ENCODE measurements around the gene TMEM169. TPM values are rescaled to one million over a fixed set of nuclear protein-coding genes. Genes with fewer than 3 reads are reported as not detected.

Gene TMEM169
- total RNA-seq, 6 experiments from 2014 or later, result 0.09 to 0.25 (median 0.13) TPM; not detected in 3

- Mint-ChIP-seq H3K9me3 (no peaks in the 10 kb centered on the region), H3K36me3 (ENCODE audit: low read depth) (peaks cover 5% of the 10 kb centered on the region; the same call in 1 of the 2 replicates), H3K27me3 (ENCODE audit: insufficient read depth) (peaks cover 17% of the 10 kb centered on the region), H3K4me3 (no peak overlapping the region), H3K4me1 (ENCODE audit: low read depth) (peaks cover 12% of the 10 kb centered on the region), H3K27ac (no peak overlapping the region)
- DNase-seq, result no peak
- TF ChIP-seq CTCF (IDR thresholded peaks at IDR 0.05), result no peak
These were observed 23.0 kb downstream of the TMEM169 start for GRCh38 chr2:216104691-216105090.

- Mint-ChIP-seq H3K4me1 (ENCODE audit: low read depth) (peaks cover 34% of the 10 kb centered on the region), H3K27ac (no peak overlapping the region), H3K27me3 (ENCODE audit: insufficient read depth) (peaks cover 8% of the 10 kb centered on the region), H3K36me3 (ENCODE audit: low read depth) (peaks cover 30% of the 10 kb centered on the region), H3K9me3 (no peaks in the 10 kb centered on the region), H3K4me3 (no peak overlapping the region)
- no peak for TF ChIP-seq CTCF (IDR thresholded peaks at IDR 0.05)
- DNase-seq, result no peak
These were observed 25.6 kb downstream of the TMEM169 start for GRCh38 chr2:216107320-216107719.

- no peak for DNase-seq
- Mint-ChIP-seq H3K27me3 (ENCODE audit: insufficient read depth) (peaks cover 8% of the 10 kb centered on the region), H3K9me3 (no peaks in the 10 kb centered on the region), H3K27ac (no peak overlapping the region), H3K4me1 (ENCODE audit: low read depth) (peaks cover 39% of the 10 kb centered on the region), H3K4me3 (no peak overlapping the region; the same call in 1 of the 2 replicates), H3K36me3 (ENCODE audit: low read depth) (peaks cover 34% of the 10 kb centered on the region)
- no peak for TF ChIP-seq CTCF (IDR thresholded peaks at IDR 0.05)
These were observed 26.0 kb downstream of the TMEM169 start for GRCh38 chr2:216107760-216108159.

DNA sequence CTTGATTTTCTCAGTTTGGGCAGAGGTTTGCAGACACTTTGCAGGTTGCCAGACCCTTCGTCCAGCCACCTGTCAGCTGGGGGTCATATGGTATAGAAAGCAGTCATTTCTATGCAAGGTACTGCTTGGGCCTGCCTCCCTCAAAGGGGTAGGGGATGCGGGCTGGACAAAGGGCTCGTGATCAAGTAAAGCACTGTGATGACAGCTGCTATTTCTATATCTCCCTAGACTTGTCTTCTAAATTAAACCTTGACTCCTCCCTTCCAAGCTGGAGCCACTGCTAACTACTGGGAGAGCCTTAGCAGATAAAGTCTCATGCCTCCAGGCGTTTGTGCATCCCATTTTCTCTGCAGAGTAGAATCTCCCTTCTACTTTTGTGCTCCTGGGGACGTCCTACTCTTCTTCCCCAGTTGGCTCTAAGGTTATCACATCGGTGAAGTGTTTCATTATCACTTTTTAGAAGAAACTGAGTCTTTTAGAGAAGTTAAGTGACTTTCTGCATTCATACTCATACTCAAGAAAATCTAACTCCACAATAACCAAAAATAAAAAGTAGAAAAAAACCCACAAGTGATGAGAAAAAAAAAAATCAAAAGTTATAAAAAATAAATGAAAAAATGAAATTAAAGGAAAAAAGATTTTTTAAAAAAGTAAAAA, 26.7 kb downstream of the TMEM169 start:
- Mint-ChIP-seq H3K36me3 (ENCODE audit: low read depth) (peaks cover 41% of the 10 kb centered on the region), H3K4me1 (ENCODE audit: low read depth) (peaks cover 45% of the 10 kb centered on the region), H3K27ac (peak overlapping the region; percentile 99), H3K9me3 (no peaks in the 10 kb centered on the region), H3K4me3 (peak overlapping the region; percentile 98), H3K27me3 (ENCODE audit: insufficient read depth) (peaks cover 8% of the 10 kb centered on the region)
- no peak for DNase-seq
- TF ChIP-seq CTCF (IDR thresholded peaks at IDR 0.05), result no peak

- H3K4me1 Mint-ChIP-seq (ENCODE audit: low read depth), result peaks cover 54% of the 10 kb centered on the region
- no peak for TF ChIP-seq CTCF (IDR thresholded peaks at IDR 0.05)
- H3K36me3 Mint-ChIP-seq (ENCODE audit: low read depth), result peaks cover 48% of the 10 kb centered on the region
- peak; percentile 95 for DNase-seq
- H3K4me3 Mint-ChIP-seq, result peak within 1 kb of the TSS; percentile 98
- H3K9me3 Mint-ChIP-seq, result no peaks in the 10 kb centered on the region
- peak within 1 kb of the TSS; percentile 99 for H3K27ac Mint-ChIP-seq
- peaks cover 7% of the 10 kb centered on the region for H3K27me3 Mint-ChIP-seq (ENCODE audit: insufficient read depth)
These were observed 27.5 kb downstream of the TMEM169 start, which contains the start of gene XRCC5 for GRCh38 chr2:216108967-216109921. Gene XRCC5, plus strand, starts transcription at chr2:216109348. Its CDS starts 89 bp downstream, at chr2:216109437.

Measured in HFFc6 (cell line).